Stimulated activated CD4-positive, alpha-beta T cell treated with anti-CD3 and anti-CD28 coated beads, Interleukin-12 subunit alpha, Interleukin-12 subunit beta, amount 100 ng/mL, for 48 hours (primary cell): Measurements from ENCODE around the gene RBBP8NL.

Experiments
- DNase-seq, 3 donors: peaks; one replicate each; pipeline ENCODE4 v3.0.0-alpha.2; 2020; ENCODE audit warnings: low read depth in 2 of 3, low spot score in 1 of 3

The RBBP8NL gene

GRCh38 chr20:62462976-62463592 lies 35.7 kb upstream of the RBBP8NL start:
- no peak for DNase-seq

GRCh38 chr20:62461834-62462233 lies 34.5 kb upstream of the RBBP8NL start:
- DNase-seq = no peak

- no peak for DNase-seq
Observed at GRCh38 chr20:62461157-62461556, 33.8 kb upstream of the RBBP8NL start.

- no peak for DNase-seq
Observed at GRCh38 chr20:62460678-62461077, 33.3 kb upstream of the RBBP8NL start.

- no peak for DNase-seq
Observed at GRCh38 chr20:62459488-62459887, 32.1 kb upstream of the RBBP8NL start.

GRCh38 chr20:62458275-62459251 lies 31.2 kb upstream of the RBBP8NL start:
- no peak for DNase-seq

- DNase-seq = no peak
Observed at GRCh38 chr20:62457831-62458230, 30.5 kb upstream of the RBBP8NL start.

GRCh38 chr20:62457098-62457497 lies 29.8 kb upstream of the RBBP8NL start:
- DNase-seq = no peak

GRCh38 chr20:62455929-62456328 lies 28.6 kb upstream of the RBBP8NL start:
- no peak for DNase-seq

- DNase-seq = no peak
Observed at GRCh38 chr20:62454904-62455636, 27.7 kb upstream of the RBBP8NL start.

GRCh38 chr20:62453186-62453808 lies 26.0 kb upstream of the RBBP8NL start:
- no peak for DNase-seq

GRCh38 chr20:62452475-62453095 lies 25.2 kb upstream of the RBBP8NL start:
- no peak for DNase-seq

GRCh38 chr20:62451970-62452369 lies 24.6 kb upstream of the RBBP8NL start:
- no peak for DNase-seq

GRCh38 chr20:62451156-62451767 lies 23.9 kb upstream of the RBBP8NL start:
- no peak for DNase-seq

- DNase-seq = no peak
Observed at GRCh38 chr20:62449951-62450691, 22.8 kb upstream of the RBBP8NL start.

GRCh38 chr20:62448788-62449187 lies 21.4 kb upstream of the RBBP8NL start:
- DNase-seq = no peak

GRCh38 chr20:62448038-62448437 lies 20.7 kb upstream of the RBBP8NL start:
- DNase-seq = no peak

- DNase-seq = no peak
Observed at GRCh38 chr20:62446888-62447869, 19.8 kb upstream of the RBBP8NL start.

- no peak for DNase-seq
Observed at GRCh38 chr20:62446481-62446880, 19.1 kb upstream of the RBBP8NL start.
